GM21737 (cell line): Measurements from ENCODE around the gene MCMBP.

Source experiments
- ATAC-seq: cut with Tn5 transposase; IDR thresholded peaks from one replicate; pipeline ENCODE4 v1.9.1; 2021; ENCODE audit warnings: mild to moderate bottlenecking, moderate library complexity; ENCODE audit not compliant: unreplicated experiment

The MCMBP gene

GRCh38 chr10:119784340-119785067, 88.1 kb downstream of the MCMBP start:
- no peak for ATAC-seq

GRCh38 chr10:119783665-119784027, 89.0 kb downstream of the MCMBP start:
- ATAC-seq, result no peak

- no peak for ATAC-seq
Observed at GRCh38 chr10:119782981-119783664, 89.5 kb downstream of the MCMBP start.

GRCh38 chr10:119781498-119781897, 91.1 kb downstream of the MCMBP start:
- ATAC-seq, result no peak

- ATAC-seq, result no peak
Observed at GRCh38 chr10:119780879-119781480, 91.7 kb downstream of the MCMBP start.
